Stomach smooth muscle (tissue), 2 donors: Measurements from ENCODE around the gene SH3BP5.
A peak's percentile ranks its signal among the peaks of the same experiment; 100 is the strongest.

Experiments used
- H3K27ac ChIP-seq: one replicate; pipeline ENCODE4 v1.7.0; 2013; ENCODE audit warnings: mild to moderate bottlenecking, low read length, inconsistent platforms
- H3K27me3 ChIP-seq, 2 donors: one replicate each; pipeline ENCODE4 v1.7.0; 2013; ENCODE audit warnings: low read length in 2 of 2; ENCODE audit not compliant: insufficient read depth in 2 of 2, control insufficient read depth in 1 of 2
- H3K36me3 ChIP-seq, 2 donors: one replicate each; pipeline ENCODE4 v1.7.0; 2013; ENCODE audit warnings: low read length in 2 of 2; ENCODE audit not compliant: control insufficient read depth in 2 of 2, insufficient read depth in 2 of 2
- H3K4me1 ChIP-seq: one replicate; pipeline ENCODE4 v1.7.0; 2013; ENCODE audit warnings: low read length; ENCODE audit not compliant: control insufficient read depth, insufficient read depth
- H3K4me3 ChIP-seq, 2 donors: one replicate each; pipeline ENCODE4 v1.7.0; 2013; ENCODE audit warnings: low read length in 2 of 2
- H3K9ac ChIP-seq, 2 donors: one replicate each; pipeline ENCODE4 v1.7.0; 2013; ENCODE audit warnings: low read length in 2 of 2, mild to moderate bottlenecking in 1 of 2
- H3K9me3 ChIP-seq, 2 donors: one replicate each; pipeline ENCODE4 v1.7.0; 2013; ENCODE audit warnings: low read length in 2 of 2; ENCODE audit not compliant: control insufficient read depth in 2 of 2
- donor health status: healthy.
- donor health status: Pancreatic carcinoma.

The SH3BP5 gene

GRCh38 chr3:15272426-15273196, 59.8 kb downstream of the SH3BP5 start:
- no peaks in the 10 kb centered on the region for H3K27me3 ChIP-seq
- peaks cover 19% of the 10 kb centered on the region for H3K4me1 ChIP-seq
- H3K9me3 ChIP-seq = no peaks in the 10 kb centered on the region
- H3K27ac ChIP-seq = no peak overlapping the region
- no peak overlapping the region for H3K4me3 ChIP-seq
- no peak overlapping the region for H3K9ac ChIP-seq
- H3K36me3 ChIP-seq = no peaks in the 10 kb centered on the region

GRCh38 chr3:15271785-15272381, 60.5 kb downstream of the SH3BP5 start:
- H3K4me3 ChIP-seq = no peak overlapping the region
- H3K9ac ChIP-seq = no peak overlapping the region
- no peaks in the 10 kb centered on the region for H3K9me3 ChIP-seq
- peaks cover 19% of the 10 kb centered on the region for H3K4me1 ChIP-seq
- no peaks in the 10 kb centered on the region for H3K36me3 ChIP-seq
- H3K27me3 ChIP-seq = no peaks in the 10 kb centered on the region
- no peak overlapping the region for H3K27ac ChIP-seq

DNA sequence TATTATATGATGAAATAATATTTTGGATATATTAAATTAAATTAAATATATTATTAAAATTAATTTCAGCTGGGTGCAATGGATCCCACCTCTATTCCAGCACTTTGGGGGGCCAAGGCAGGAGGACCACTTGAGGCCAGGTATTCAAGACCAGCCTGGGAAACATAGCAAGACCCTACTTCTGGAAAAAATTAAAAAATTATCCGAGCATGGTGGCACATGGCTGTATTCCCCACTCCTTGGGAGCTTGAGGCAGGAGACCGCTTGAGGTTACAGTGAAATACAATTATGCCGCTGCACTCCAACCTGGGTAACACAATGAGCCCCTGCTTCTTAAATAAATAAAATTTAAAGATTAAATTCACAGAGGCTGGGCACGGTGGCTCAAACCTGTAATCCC, 61.4 kb downstream of the SH3BP5 start:
- peaks cover 23% of the 10 kb centered on the region for H3K4me1 ChIP-seq
- H3K9ac ChIP-seq = no peak overlapping the region
- no peaks in the 10 kb centered on the region for H3K36me3 ChIP-seq
- H3K4me3 ChIP-seq = no peak overlapping the region
- H3K27ac ChIP-seq = no peak overlapping the region
- H3K9me3 ChIP-seq = no peaks in the 10 kb centered on the region
- H3K27me3 ChIP-seq = no peaks in the 10 kb centered on the region

GRCh38 chr3:15269091-15269989, 63.0 kb downstream of the SH3BP5 start:
- Histone ChIP-seq H3K4me1 (peaks cover 29% of the 10 kb centered on the region), H3K27ac (peak overlapping the region; percentile 37), H3K9ac (no peak overlapping the region)

DNA sequence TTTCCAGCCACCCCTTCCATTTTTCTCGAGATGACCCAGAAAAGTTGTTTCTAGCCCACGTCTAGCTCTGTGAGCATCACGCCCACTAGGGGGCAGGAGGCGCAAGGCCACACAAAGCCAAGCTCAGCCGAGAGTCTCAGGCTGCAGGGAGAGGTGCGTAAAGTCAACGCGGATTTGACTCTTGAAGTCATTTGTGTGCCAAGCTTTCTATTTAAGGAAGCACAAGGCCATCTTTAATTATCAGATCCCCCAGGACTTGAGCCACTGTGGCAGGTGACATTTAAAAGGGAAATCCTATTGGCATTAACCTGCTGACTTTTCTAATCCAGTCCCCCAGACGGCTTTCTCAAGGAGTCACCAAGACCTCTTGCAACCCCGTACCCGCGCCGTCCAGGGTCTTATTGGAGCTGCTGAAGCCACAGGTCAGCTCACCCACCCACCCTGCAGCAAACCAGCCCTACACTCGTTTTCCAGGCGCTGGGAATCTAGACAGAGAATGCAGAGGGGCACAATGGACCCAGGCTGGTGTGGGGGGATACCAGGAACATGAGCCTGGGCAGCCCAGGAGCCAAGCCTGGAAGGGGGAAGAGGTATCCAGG, 64.3 kb downstream of the SH3BP5 start:
- no peaks in the 10 kb centered on the region for H3K9me3 ChIP-seq
- H3K36me3 ChIP-seq = no peaks in the 10 kb centered on the region
- no peak overlapping the region for H3K9ac ChIP-seq
- H3K4me3 ChIP-seq = peak overlapping the region in 1 of 2 donors; percentile 29
- H3K4me1 ChIP-seq = peaks cover 29% of the 10 kb centered on the region
- no peaks in the 10 kb centered on the region for H3K27me3 ChIP-seq
- H3K27ac ChIP-seq = no peak overlapping the region

More at GRCh38 chr3:15269091-15269989, 63.0 kb downstream of the SH3BP5 start:
- Histone ChIP-seq H3K9me3 (no peaks in the 10 kb centered on the region), H3K4me3 (peak overlapping the region in 1 of 2 donors; percentile 22), H3K36me3 (no peaks in the 10 kb centered on the region), H3K27me3 (no peaks in the 10 kb centered on the region)

DNA sequence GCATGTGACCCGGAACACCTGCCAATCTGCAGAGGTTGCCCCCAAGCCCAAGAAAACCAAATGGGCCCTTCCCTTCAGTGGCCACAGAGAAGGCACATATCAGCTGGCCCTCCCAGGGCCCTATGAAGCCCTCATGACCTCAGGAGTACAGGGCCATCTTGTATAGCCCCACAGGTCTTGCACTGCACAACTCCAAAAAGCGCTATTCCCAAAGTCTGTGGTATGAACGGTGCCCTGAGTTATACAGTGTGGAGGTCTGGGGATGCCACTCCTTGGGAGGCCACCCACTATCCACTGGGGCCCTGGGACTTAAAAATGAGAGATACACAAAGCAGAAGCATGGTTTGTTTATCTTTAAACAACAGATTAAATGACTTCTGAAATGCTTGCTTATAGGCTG, 64.9 kb downstream of the SH3BP5 start:
- Histone ChIP-seq H3K9ac (no peak overlapping the region), H3K27ac (no peak overlapping the region), H3K4me1 (peaks cover 29% of the 10 kb centered on the region), H3K27me3 (no peaks in the 10 kb centered on the region), H3K36me3 (no peaks in the 10 kb centered on the region), H3K4me3 (no peak overlapping the region), H3K9me3 (no peaks in the 10 kb centered on the region)

GRCh38 chr3:15266510-15267376, 65.6 kb downstream of the SH3BP5 start:
- Histone ChIP-seq H3K4me1 (peaks cover 29% of the 10 kb centered on the region), H3K27ac (no peak overlapping the region), H3K4me3 (no peak overlapping the region), H3K27me3 (no peaks in the 10 kb centered on the region), H3K36me3 (no peaks in the 10 kb centered on the region), H3K9me3 (no peaks in the 10 kb centered on the region), H3K9ac (peak overlapping the region in 1 of 2 donors; percentile 36)

GRCh38 chr3:15265655-15266509, 66.5 kb downstream of the SH3BP5 start:
- Histone ChIP-seq H3K9me3 (no peaks in the 10 kb centered on the region), H3K4me1 (peaks cover 29% of the 10 kb centered on the region), H3K27ac (no peak overlapping the region), H3K4me3 (no peak overlapping the region), H3K36me3 (peaks cover 0 to 3% of the 10 kb centered on the region in 2 donors), H3K27me3 (no peaks in the 10 kb centered on the region), H3K9ac (no peak overlapping the region)

DNA sequence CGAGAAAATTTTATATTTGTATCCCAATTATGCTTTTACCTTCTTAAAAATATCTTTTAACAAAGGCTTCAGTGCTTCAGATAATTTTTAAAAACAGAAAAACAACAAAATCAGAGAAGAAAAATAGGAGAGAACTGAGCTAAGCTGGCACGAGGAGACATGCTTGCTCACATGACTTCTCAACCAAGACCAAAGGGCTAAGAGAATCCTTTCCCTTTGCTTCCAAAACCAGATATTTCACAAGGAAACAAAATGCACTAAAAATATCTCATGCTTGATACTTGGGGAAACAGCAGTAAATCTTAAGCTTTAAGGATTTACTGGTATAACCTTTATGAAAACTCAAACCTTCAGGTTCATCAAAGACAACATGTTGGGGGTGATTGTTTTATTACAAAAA, 67.9 kb downstream of the SH3BP5 start:
- Histone ChIP-seq H3K4me1 (peaks cover 26% of the 10 kb centered on the region), H3K9ac (no peak overlapping the region), H3K36me3 (peaks cover 3 to 8% of the 10 kb centered on the region in 2 donors), H3K27me3 (no peaks in the 10 kb centered on the region), H3K27ac (no peak overlapping the region), H3K9me3 (no peaks in the 10 kb centered on the region), H3K4me3 (no peak overlapping the region)
